Ovary (tissue), 9 donors: ENCODE data around the gene PNPO. TPM values are rescaled to one million over a fixed set of nuclear protein-coding genes. Genes with fewer than 3 reads are reported as not detected.

Experiments used
- DNase-seq, 5 donors: peaks; one replicate each; pipeline ENCODE4 v3.0.0-alpha.2; 2019 to 2020
- H3K27ac ChIP-seq, 2 donors: fragments of 200-600 bp; one replicate each; pipeline versions ENCODE4 v1.5.1 to v1.8.0; 2019 to 2022
- H3K27me3 ChIP-seq: fragments of 200-600 bp; one replicate; pipeline ENCODE4 v1.8.0; 2022
- H3K36me3 ChIP-seq: fragments of 200-600 bp; sonication (generic); one replicate; pipeline ENCODE4 v1.5.1; 2019
- H3K4me1 ChIP-seq: one replicate; pipeline ENCODE4 v1.8.1; 2013; ENCODE audit warnings: mild to moderate bottlenecking, moderate library complexity; ENCODE audit not compliant: insufficient read depth
- H3K4me3 ChIP-seq: fragments of 200-600 bp; sonication (generic); one replicate; pipeline ENCODE4 v1.5.1; 2017
- H3K9me3 ChIP-seq, 2 donors: fragments of 200-600 bp in 1 of 2; sonication (generic) in 1 of 2; one replicate each; pipeline versions ENCODE4 v1.5.1 to v1.8.1; 2013 to 2019; ENCODE audit warnings: mild to moderate bottlenecking in 1 of 2, moderate library complexity in 1 of 2
- EP300 ChIP-seq: sonication (generic); formaldehyde crosslinking; IDR thresholded peaks from one replicate; pipeline ENCODE4 v1.6.1; 2017; ENCODE audit warnings: antibody characterized with exemption
- POLR2A ChIP-seq: fragments of 450-650 bp; IDR thresholded peaks from one replicate; pipeline ENCODE4 v1.6.1; 2017; ENCODE audit warnings: antibody characterized with exemption, mild to moderate bottlenecking, moderate library complexity
- WGBS, 3 donors: extraction: QIAGEN DNeasy Blood & Tissue Kit in 1 of 3; methylation state at CpG; one replicate each; pipeline versions ENCODE4 v1.1.5 to v1.1.7; 2013 to 2017; 5-methylcytosine and 5-hydroxymethylcytosine counted together
- intact Hi-C, 4 donors: fragments of 100-400 bp; cut with DNase I; formaldehyde crosslinking; loops; one replicate each; pipeline versions ENCODE4 v1.11.0 to v1.15.1; 2022 to 2023
- polyA plus RNA-seq, 2 donors: library from polyadenylated mRNA; stranded (reverse); fragments of 200-250 nt in 1 of 2; fragments of 350-450 nt in 1 of 2; fragmentation: Illumina TruSeq in 1 of 2; extraction: RNeasy Lipid Tissue Mini Kit (QIAGEN cat#74804) in 1 of 2; gene quantifications; one replicate each; pipeline ENCODE4 v1.2.3, GENCODE V29; 2013 to 2014
- total RNA-seq, 7 donors: library from RNA; depleted of rRNA in 2 of 7; stranded (reverse); fragments of >200 nt in 2 of 7; fragmentation: NEBNext Ultra II Directional in 3 of 7; extraction: Animal tissue kit (Norgen Biotek cat#: 25700) in 3 of 7; gene quantifications; one replicate each; pipeline versions ENCODE4 v1.1.0 to v1.2.4, GENCODE V29; 2016 to 2023
- TF ChIP-seq, protein P1 (sequence below), 3 donors: fragments of 450-650 bp in 2 of 3; fragments of 200-600 bp in 1 of 3; IDR thresholded peaks; one replicate each; pipeline versions ENCODE4 v1.5.1 to v1.8.0; 2016 to 2022; ENCODE audit warnings: antibody characterized with exemption in 3 of 3, mild to moderate bottlenecking in 1 of 3
- donor health status: DM: no; HTN: no; CAD: no; lungs with moderate emphysema.
- donor health status: DM: no; HTN: no; CAD: no.
- donor health status: Bipolar disorder and iron deficiency.
- donor health status: DM: yes; HTN: yes; CAD: no.
- donor health status: DM: no; HTN: no; CAD: no.
- donor health status: DM: yes; HTN: yes; CAD: no.

PNPO gene
- total and polyA plus RNA-seq, 9 donors = 6.1 to 32.4 (median 21.8) TPM

DNA sequence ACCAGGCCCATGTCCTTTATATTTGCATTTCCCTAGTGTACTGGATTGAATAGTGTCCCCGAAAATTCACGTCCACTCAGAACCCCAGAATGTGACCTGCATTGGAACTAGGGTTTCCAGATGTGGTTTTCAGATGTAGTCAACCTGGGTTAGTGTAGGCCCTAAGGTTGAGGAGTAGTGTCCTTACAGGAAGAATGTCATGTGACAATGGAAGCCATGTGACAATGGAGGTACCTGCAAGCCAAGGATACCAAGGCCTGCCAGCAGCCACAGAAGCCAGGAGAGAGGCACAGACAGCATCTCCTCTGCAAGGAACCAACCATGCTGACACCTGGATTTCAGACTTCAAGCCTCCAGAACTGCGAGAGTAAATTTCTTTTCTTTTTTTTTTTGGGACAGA is 21.5 kb downstream of the PNPO start:
- Histone ChIP-seq H3K4me3 (no peak overlapping the region), H3K4me1 (peaks cover 8% of the 10 kb centered on the region), H3K27me3 (no peaks in the 10 kb centered on the region), H3K36me3 (no peaks in the 10 kb centered on the region), H3K27ac (no peak overlapping the region), H3K9me3 (no peaks in the 10 kb centered on the region)
- DNase-seq = no peak
- 95 to 97% (median 96%) methylated on average over 3 of the region's 3 CpGs for WGBS, 3 donors
- intact Hi-C loops = loop anchor here in 1 of 4 donors (10.0 kb wide), 1 partner anchor 52 kb away; no protein-coding TSS in a partner anchor
- TF ChIP-seq, protein P1, sequence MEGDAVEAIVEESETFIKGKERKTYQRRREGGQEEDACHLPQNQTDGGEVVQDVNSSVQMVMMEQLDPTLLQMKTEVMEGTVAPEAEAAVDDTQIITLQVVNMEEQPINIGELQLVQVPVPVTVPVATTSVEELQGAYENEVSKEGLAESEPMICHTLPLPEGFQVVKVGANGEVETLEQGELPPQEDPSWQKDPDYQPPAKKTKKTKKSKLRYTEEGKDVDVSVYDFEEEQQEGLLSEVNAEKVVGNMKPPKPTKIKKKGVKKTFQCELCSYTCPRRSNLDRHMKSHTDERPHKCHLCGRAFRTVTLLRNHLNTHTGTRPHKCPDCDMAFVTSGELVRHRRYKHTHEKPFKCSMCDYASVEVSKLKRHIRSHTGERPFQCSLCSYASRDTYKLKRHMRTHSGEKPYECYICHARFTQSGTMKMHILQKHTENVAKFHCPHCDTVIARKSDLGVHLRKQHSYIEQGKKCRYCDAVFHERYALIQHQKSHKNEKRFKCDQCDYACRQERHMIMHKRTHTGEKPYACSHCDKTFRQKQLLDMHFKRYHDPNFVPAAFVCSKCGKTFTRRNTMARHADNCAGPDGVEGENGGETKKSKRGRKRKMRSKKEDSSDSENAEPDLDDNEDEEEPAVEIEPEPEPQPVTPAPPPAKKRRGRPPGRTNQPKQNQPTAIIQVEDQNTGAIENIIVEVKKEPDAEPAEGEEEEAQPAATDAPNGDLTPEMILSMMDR (IDR thresholded peaks at IDR 0.05) = no peak
- TF ChIP-seq EP300 (no peak), POLR2A (no peak)

DNA sequence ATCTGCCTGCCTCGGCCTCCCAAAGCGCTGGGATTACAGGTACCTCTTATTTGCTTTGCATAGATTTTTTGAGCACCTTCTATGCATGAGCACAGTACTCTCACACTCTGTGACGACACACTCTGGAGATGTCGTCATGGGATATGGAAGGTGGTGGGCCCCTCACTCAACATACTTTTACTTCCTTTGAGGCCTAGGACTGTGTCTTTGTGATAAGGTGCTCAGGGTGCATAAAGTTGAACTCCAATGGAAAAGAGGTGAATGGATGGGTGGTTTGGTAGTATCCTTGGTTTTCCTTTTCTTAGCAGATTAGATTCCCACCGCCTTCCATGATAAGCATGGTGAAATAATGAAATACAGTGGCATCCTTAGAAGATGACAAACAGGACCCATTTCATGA is 23.5 kb downstream of the PNPO start:
- Histone ChIP-seq H3K27me3 (no peaks in the 10 kb centered on the region), H3K9me3 (no peaks in the 10 kb centered on the region), H3K36me3 (no peaks in the 10 kb centered on the region), H3K4me3 (no peak overlapping the region), H3K4me1 (peaks cover 10% of the 10 kb centered on the region), H3K27ac (no peak overlapping the region)
- intact Hi-C loops = loop anchor here in 1 of 4 donors (10.0 kb wide), 1 partner anchor 50 kb away; no protein-coding TSS in a partner anchor
- TF ChIP-seq POLR2A = no peak
- TF ChIP-seq EP300 = no peak
- TF ChIP-seq, protein P1 (IDR thresholded peaks at IDR 0.05) = no peak
- DNase-seq = no peak
- 97% methylated on average over 5 of the region's 5 CpGs for WGBS, 3 donors

DNA sequence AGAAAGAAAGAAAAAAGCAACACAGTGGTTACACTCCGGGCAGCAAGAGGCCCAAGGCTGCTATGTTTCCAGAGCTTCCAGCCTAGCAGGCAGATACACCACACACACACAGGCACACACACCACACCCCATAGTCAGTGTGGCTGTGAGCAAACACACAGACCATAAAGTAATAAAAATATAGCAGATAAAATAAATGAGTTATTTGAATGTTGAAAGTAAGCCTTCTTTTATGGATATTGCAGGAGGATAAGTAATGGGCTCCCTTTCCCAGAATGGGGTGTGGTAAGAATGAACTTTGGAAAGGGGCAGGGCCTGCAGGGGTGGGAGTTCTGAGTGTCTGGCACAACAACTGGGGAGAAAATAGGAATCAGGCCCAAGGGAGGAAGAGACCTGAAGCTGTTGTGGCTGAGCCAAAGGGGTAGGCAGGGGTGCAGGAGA is 24.7 kb downstream of the PNPO start:
- intact Hi-C loops = loop anchor here in 1 of 4 donors (10.0 kb wide), 1 partner anchor 49 kb away; no protein-coding TSS in a partner anchor
- H3K27ac ChIP-seq = peak overlapping the region in 1 of 2 donors; percentile 60
- peaks cover 12% of the 10 kb centered on the region for H3K4me1 ChIP-seq
- DNase-seq = peak in 3 of 5 donors; percentile 42 to 53 (median 48)
- TF ChIP-seq, protein P1 (IDR thresholded peaks at IDR 0.05) = no peak
- no peak for TF ChIP-seq POLR2A
- H3K27me3 ChIP-seq = no peaks in the 10 kb centered on the region
- H3K9me3 ChIP-seq = no peaks in the 10 kb centered on the region
- WGBS, 3 donors = 5 to 28% (median 6%) methylated on average over 1 of the region's 1 CpG
- H3K36me3 ChIP-seq = no peaks in the 10 kb centered on the region
- no peak overlapping the region for H3K4me3 ChIP-seq

DNA sequence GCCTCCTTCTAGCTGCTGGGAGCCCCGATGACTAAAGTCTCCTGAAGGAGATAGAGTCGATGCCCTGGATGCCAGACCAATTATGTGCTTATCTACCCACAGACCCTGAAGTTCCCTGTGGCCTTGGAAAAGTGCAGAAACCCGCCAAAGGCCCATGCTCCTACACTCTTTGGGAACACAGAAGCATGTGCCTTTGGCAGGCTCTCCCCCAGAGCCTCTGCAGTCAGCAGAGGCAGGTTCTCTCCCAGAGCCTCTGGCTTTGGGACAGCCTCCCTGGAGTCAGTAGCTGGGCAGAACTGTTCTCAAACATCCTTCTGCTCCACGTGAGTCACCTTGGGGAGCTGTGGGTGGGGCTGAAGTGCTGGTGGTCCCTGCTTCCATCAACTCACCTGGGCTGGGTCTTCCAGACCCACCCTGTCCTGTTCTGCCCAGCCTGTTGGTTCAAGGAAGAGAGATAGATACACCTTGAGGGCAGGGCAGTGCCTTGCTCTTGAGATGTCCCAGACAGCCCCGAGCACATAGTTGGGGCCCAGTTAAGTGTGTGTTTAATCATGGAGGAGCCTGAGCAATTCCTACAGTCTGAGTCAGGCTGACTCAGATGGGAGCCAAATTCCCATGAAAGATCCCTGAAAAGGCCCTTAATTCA is 26.4 kb downstream of the PNPO start:
- peaks cover 14% of the 10 kb centered on the region for H3K4me1 ChIP-seq
- intact Hi-C loops = loop anchor here in 1 of 4 donors (10.0 kb wide), 1 partner anchor 47 kb away; no protein-coding TSS in a partner anchor
- no peaks in the 10 kb centered on the region for H3K27me3 ChIP-seq
- TF ChIP-seq, protein P1 (IDR thresholded peaks at IDR 0.05) = no peak
- TF ChIP-seq POLR2A (no peak), EP300 (no peak)
- peak overlapping the region in 1 of 2 donors; percentile 60 for H3K27ac ChIP-seq
- H3K4me3 ChIP-seq = no peak overlapping the region
- 2 to 7% (median 6%) methylated on average over 4 to 5 of the region's 5 CpGs for WGBS, 3 donors
- DNase-seq = peak; percentile 37 to 74 (median 53)
- no peaks in the 10 kb centered on the region for H3K36me3 ChIP-seq
- H3K9me3 ChIP-seq = no peaks in the 10 kb centered on the region
